Peyer's patch (tissue), 4 donors: ENCODE measurements around the gene C3orf70.

ENCODE experiments used
- POLR2A ChIP-seq, 2 donors: fragments of 450-650 bp; IDR thresholded peaks; one replicate each; pipeline ENCODE4 v1.5.1; 2017; ENCODE audit warnings: antibody characterized with exemption in 2 of 2, mild to moderate bottlenecking in 2 of 2, moderate library complexity in 2 of 2
- TF ChIP-seq, protein P1 (sequence below), 6 experiments: fragments of 450-650 bp in 4 of 6; fragments of 200-600 bp in 2 of 6; sonication (generic) in 1 of 6; IDR thresholded peaks; one replicate each; pipeline ENCODE4 v1.5.1; 2017 to 2019; ENCODE audit warnings: antibody characterized with exemption in 6 of 6, mild to moderate bottlenecking in 3 of 6, moderate library complexity in 1 of 6

DNA sequence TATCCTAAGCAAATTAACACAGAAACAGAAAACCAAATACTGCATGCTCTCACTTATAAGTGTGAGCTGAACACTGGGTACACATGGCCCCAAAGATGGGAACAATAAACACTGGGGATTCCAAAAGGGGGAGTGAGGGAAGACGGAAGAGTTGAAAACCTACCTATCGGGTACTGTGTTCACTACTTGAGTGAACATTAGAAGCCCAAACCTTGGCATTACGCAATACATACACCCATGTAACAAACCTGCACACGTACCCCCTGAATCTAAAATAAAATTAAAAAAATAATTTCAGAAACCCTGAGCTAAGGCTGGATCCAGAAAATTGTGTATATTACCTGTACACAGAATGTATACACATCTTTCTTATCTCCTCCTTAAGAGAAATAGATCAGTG lies 42.8 kb upstream of the C3orf70 start:
- TF ChIP-seq, protein P1, sequence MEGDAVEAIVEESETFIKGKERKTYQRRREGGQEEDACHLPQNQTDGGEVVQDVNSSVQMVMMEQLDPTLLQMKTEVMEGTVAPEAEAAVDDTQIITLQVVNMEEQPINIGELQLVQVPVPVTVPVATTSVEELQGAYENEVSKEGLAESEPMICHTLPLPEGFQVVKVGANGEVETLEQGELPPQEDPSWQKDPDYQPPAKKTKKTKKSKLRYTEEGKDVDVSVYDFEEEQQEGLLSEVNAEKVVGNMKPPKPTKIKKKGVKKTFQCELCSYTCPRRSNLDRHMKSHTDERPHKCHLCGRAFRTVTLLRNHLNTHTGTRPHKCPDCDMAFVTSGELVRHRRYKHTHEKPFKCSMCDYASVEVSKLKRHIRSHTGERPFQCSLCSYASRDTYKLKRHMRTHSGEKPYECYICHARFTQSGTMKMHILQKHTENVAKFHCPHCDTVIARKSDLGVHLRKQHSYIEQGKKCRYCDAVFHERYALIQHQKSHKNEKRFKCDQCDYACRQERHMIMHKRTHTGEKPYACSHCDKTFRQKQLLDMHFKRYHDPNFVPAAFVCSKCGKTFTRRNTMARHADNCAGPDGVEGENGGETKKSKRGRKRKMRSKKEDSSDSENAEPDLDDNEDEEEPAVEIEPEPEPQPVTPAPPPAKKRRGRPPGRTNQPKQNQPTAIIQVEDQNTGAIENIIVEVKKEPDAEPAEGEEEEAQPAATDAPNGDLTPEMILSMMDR (IDR thresholded peaks at IDR 0.05): no peak
- TF ChIP-seq POLR2A (IDR thresholded peaks at IDR 0.05): no peak
